Measurements from ENCODE around the gene XRRA1. TPM values are rescaled to one million over a fixed set of nuclear protein-coding genes. Genes with fewer than 3 reads are reported as not detected.

XRRA1 gene
- total RNA-seq, 1 donor from 2014 or later: 9.6 TPM

GRCh38 chr11:74824285-74824982 lies 124.5 kb downstream of the XRRA1 start:
- intact Hi-C loops (cut with DNase I): no loop called here
- Histone ChIP-seq H3K27ac (no peak overlapping the region), H3K9me3 (no peaks in the 10 kb centered on the region), H3K36me3 (no peaks in the 10 kb centered on the region), H3K27me3 (no peaks in the 10 kb centered on the region), H3K4me3 (no peak overlapping the region), H3K4me1 (peaks cover 19% of the 10 kb centered on the region)
- DNase-seq (ENCODE audit: extremely low spot score in 2 of 2): no peak
- no peak for TF ChIP-seq CTCF (IDR thresholded peaks at IDR 0.05)
- TF ChIP-seq POLR2AphosphoS5 (IDR thresholded peaks at IDR 0.05; ENCODE audit: insufficient read depth in 1 of 2, low read depth in 1 of 2): no peak
- no peak for TF ChIP-seq POLR2A (IDR thresholded peaks at IDR 0.05)

GRCh38 chr11:74822170-74822569 lies 126.7 kb downstream of the XRRA1 start:
- DNase-seq (ENCODE audit: extremely low spot score in 2 of 2): no peak
- H3K36me3 ChIP-seq: no peaks in the 10 kb centered on the region
- no peak overlapping the region for H3K4me3 ChIP-seq
- no peaks in the 10 kb centered on the region for H3K27me3 ChIP-seq
- intact Hi-C loops (cut with DNase I): no loop called here
- peaks cover 19% of the 10 kb centered on the region for H3K4me1 ChIP-seq
- TF ChIP-seq POLR2AphosphoS5 (IDR thresholded peaks at IDR 0.05; ENCODE audit: insufficient read depth in 1 of 2, low read depth in 1 of 2) (peak in 1 of 2 donors; percentile 54), POLR2A (IDR thresholded peaks at IDR 0.05) (no peak), CTCF (IDR thresholded peaks at IDR 0.05) (no peak)
- H3K9me3 ChIP-seq: no peaks in the 10 kb centered on the region
- peak overlapping the region; percentile 55 for H3K27ac ChIP-seq

GRCh38 chr11:74820763-74821162 lies 128.1 kb downstream of the XRRA1 start:
- no peak overlapping the region for H3K4me3 ChIP-seq
- no peaks in the 10 kb centered on the region for H3K36me3 ChIP-seq
- DNase-seq (ENCODE audit: extremely low spot score in 2 of 2): no peak
- H3K27ac ChIP-seq: peak overlapping the region; percentile 5
- TF ChIP-seq POLR2AphosphoS5 (IDR thresholded peaks at IDR 0.05; ENCODE audit: insufficient read depth in 1 of 2, low read depth in 1 of 2) (no peak), CTCF (IDR thresholded peaks at IDR 0.05) (no peak), POLR2A (IDR thresholded peaks at IDR 0.05) (no peak)
- no peaks in the 10 kb centered on the region for H3K27me3 ChIP-seq
- no peaks in the 10 kb centered on the region for H3K9me3 ChIP-seq
- intact Hi-C loops (cut with DNase I): no loop called here
- peaks cover 19% of the 10 kb centered on the region for H3K4me1 ChIP-seq

GRCh38 chr11:74819400-74819799 lies 129.5 kb downstream of the XRRA1 start:
- no peak overlapping the region for H3K4me3 ChIP-seq
- no peaks in the 10 kb centered on the region for H3K9me3 ChIP-seq
- H3K4me1 ChIP-seq: peaks cover 19% of the 10 kb centered on the region
- DNase-seq (ENCODE audit: extremely low spot score in 2 of 2): no peak
- TF ChIP-seq POLR2AphosphoS5 (IDR thresholded peaks at IDR 0.05; ENCODE audit: insufficient read depth in 1 of 2, low read depth in 1 of 2): no peak
- no peak for TF ChIP-seq POLR2A (IDR thresholded peaks at IDR 0.05)
- no peak for TF ChIP-seq CTCF (IDR thresholded peaks at IDR 0.05)
- no peak overlapping the region for H3K27ac ChIP-seq
- no peaks in the 10 kb centered on the region for H3K36me3 ChIP-seq
- H3K27me3 ChIP-seq: no peaks in the 10 kb centered on the region
- intact Hi-C loops (cut with DNase I): no loop called here

- TF ChIP-seq POLR2A (IDR thresholded peaks at IDR 0.05) (no peak), CTCF (IDR thresholded peaks at IDR 0.05) (no peak), POLR2AphosphoS5 (IDR thresholded peaks at IDR 0.05; ENCODE audit: insufficient read depth in 1 of 2, low read depth in 1 of 2) (no peak)
- no peaks in the 10 kb centered on the region for H3K27me3 ChIP-seq
- H3K4me1 ChIP-seq: peaks cover 18% of the 10 kb centered on the region
- intact Hi-C loops (cut with DNase I): no loop called here
- H3K9me3 ChIP-seq: no peaks in the 10 kb centered on the region
- DNase-seq (ENCODE audit: extremely low spot score in 2 of 2): no peak
- no peak overlapping the region for H3K4me3 ChIP-seq
- no peak overlapping the region for H3K27ac ChIP-seq
- H3K36me3 ChIP-seq: no peaks in the 10 kb centered on the region
These were observed 130.5 kb downstream of the XRRA1 start for GRCh38 chr11:74818283-74818946.
